ENCODE measurements around the gene HSD3B2.

HSD3B2 gene

DNA sequence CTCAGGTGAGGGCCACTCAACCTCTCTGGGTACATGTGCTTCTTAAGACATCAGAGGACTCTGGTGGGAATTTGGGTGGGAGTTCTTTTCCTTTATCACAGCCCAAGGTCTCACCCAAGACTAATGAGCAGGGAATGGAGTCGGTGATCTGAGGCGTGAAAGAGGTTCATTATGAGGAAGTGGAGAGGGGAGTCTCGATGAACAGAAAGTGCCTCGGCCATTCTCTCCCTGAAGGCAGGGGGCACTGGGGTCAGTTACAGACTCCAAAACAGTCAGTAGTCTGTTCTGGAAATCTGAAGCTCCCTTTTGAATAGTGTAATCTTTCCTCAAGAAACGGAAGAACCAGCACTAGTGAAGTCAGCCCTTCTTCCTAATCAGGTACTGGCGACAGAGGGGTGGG, 36.2 kb downstream of the HSD3B2 start:
- Histone ChIP-seq H3K27me3 (no peaks in the 10 kb centered on the region), H3K36me3 (no peaks in the 10 kb centered on the region), H3K27ac (no peak overlapping the region), H3K4me3 (ENCODE audit: low read depth in 1 of 2, low read length in 1 of 2) (no peak overlapping the region), H3K4me1 (ENCODE audit: control insufficient read depth in 1 of 2, insufficient read depth in 1 of 2, low read depth in 1 of 2, low read length in 1 of 2) (no peaks in the 10 kb centered on the region), H3K9me3 (no peaks in the 10 kb centered on the region)
- no peak for TF ChIP-seq CTCF (IDR thresholded peaks at IDR 0.05)

DNA sequence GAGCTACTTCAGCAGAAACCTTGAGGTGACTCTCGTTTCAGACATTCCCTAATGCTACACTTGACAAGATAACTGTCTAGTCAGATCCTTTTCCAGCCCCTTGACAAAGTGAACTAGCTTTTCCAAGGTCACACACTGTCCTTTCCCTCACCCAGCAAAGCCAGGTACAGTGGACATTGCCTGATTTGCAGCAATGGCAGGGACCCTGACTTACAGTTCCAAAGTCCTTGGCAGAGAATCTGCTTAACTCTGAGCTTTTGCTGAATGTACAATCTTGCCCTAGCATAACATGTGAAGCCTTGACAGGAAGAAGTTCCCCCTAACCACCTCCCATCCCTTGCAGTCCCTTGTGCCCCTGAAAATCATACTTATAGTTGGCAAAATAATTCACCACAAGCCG, 37.1 kb downstream of the HSD3B2 start:
- Histone ChIP-seq H3K4me3 (ENCODE audit: low read depth in 1 of 2, low read length in 1 of 2) (no peak overlapping the region), H3K4me1 (ENCODE audit: control insufficient read depth in 1 of 2, insufficient read depth in 1 of 2, low read depth in 1 of 2, low read length in 1 of 2) (no peaks in the 10 kb centered on the region), H3K36me3 (no peaks in the 10 kb centered on the region), H3K9me3 (no peaks in the 10 kb centered on the region), H3K27me3 (no peaks in the 10 kb centered on the region), H3K27ac (no peak overlapping the region)
- TF ChIP-seq CTCF (IDR thresholded peaks at IDR 0.05), result no peak

DNA sequence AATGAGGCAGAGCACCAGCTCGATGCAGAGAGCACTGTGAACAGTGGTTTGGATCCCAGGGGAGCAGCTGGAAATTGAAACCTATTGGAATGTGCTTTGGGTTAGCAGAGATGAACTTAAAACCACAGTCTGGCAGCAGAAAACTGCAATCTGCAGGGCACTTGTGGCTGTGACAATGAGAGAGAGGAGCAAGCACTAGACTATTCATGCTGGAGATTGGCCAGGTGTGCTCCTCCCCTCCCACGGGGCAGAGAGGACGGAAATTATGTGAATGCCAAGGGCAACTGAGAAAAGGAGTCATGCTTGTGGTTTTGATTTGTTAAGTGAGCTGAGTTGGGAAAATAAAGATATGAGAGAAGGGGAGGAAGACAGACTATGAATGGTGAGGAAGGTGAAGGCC, 38.1 kb downstream of the HSD3B2 start:
- Histone ChIP-seq H3K36me3 (no peaks in the 10 kb centered on the region), H3K27ac (no peak overlapping the region), H3K27me3 (no peaks in the 10 kb centered on the region), H3K4me3 (ENCODE audit: low read depth in 1 of 2, low read length in 1 of 2) (no peak overlapping the region), H3K9me3 (no peaks in the 10 kb centered on the region), H3K4me1 (ENCODE audit: control insufficient read depth in 1 of 2, insufficient read depth in 1 of 2, low read depth in 1 of 2, low read length in 1 of 2) (no peaks in the 10 kb centered on the region)
- no peak for TF ChIP-seq CTCF (IDR thresholded peaks at IDR 0.05)

DNA sequence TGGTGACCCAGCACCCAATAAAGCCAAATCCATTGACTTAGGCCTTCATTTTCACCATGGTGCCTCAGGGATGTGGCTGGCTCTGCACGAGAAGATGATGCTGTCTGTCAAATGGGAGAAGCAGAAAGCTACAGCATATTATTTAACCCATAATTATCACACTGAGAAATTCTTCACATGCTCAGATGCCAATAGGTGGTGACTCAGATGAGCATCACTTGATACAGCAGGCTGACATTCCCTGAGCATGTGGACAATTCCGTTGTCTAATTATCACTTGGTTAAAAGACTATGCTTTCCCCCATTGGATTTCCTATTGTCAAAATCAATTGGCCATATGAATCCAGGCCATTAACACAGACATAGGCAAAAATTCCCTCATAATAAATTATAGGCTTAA, 48.0 kb downstream of the HSD3B2 start:
- TF ChIP-seq CTCF (IDR thresholded peaks at IDR 0.05), result no peak
- Histone ChIP-seq H3K27me3 (no peaks in the 10 kb centered on the region), H3K27ac (no peak overlapping the region), H3K4me1 (ENCODE audit: control insufficient read depth in 1 of 2, insufficient read depth in 1 of 2, low read depth in 1 of 2, low read length in 1 of 2) (no peaks in the 10 kb centered on the region), H3K9me3 (no peaks in the 10 kb centered on the region), H3K36me3 (no peaks in the 10 kb centered on the region), H3K4me3 (ENCODE audit: low read depth in 1 of 2, low read length in 1 of 2) (no peak overlapping the region)

GRCh38 chr1:119463569-119463968, 48.6 kb downstream of the HSD3B2 start:
- Histone ChIP-seq H3K27ac (no peak overlapping the region), H3K36me3 (no peaks in the 10 kb centered on the region), H3K9me3 (no peaks in the 10 kb centered on the region), H3K4me3 (ENCODE audit: low read depth in 1 of 2, low read length in 1 of 2) (no peak overlapping the region), H3K27me3 (no peaks in the 10 kb centered on the region), H3K4me1 (ENCODE audit: control insufficient read depth in 1 of 2, insufficient read depth in 1 of 2, low read depth in 1 of 2, low read length in 1 of 2) (no peaks in the 10 kb centered on the region)
- no peak for TF ChIP-seq CTCF (IDR thresholded peaks at IDR 0.05)

DNA sequence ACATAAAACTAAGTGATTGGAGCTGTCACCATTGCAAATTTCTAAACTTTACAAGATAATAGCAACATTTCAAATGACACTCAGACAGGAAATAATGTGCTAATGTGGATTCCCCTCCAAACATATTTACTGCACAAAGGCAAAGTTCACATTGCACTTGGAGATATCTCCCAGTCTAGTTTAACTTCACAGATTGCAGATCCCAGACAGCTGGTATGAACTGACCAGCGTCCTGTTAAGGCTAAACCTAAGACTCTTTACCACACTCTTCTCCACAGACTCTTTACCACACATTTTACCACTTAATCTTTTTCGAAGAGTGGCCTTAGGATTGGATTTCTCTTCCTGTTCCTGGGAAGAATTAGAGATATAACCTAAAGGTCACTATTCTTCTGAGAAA, 51.5 kb downstream of the HSD3B2 start:
- no peak for TF ChIP-seq CTCF (IDR thresholded peaks at IDR 0.05)
- H3K4me3 ChIP-seq (ENCODE audit: low read depth in 1 of 2, low read length in 1 of 2), result no peak overlapping the region
- no peak overlapping the region for H3K27ac ChIP-seq
- no peaks in the 10 kb centered on the region for H3K9me3 ChIP-seq
- H3K27me3 ChIP-seq, result peaks cover 10% of the 10 kb centered on the region
- H3K4me1 ChIP-seq (ENCODE audit: control insufficient read depth in 1 of 2, insufficient read depth in 1 of 2, low read depth in 1 of 2, low read length in 1 of 2), result no peaks in the 10 kb centered on the region
- H3K36me3 ChIP-seq, result no peaks in the 10 kb centered on the region

Data from neutrophil (primary cell).